Measurements from ENCODE around the gene IPMK.

DNA sequence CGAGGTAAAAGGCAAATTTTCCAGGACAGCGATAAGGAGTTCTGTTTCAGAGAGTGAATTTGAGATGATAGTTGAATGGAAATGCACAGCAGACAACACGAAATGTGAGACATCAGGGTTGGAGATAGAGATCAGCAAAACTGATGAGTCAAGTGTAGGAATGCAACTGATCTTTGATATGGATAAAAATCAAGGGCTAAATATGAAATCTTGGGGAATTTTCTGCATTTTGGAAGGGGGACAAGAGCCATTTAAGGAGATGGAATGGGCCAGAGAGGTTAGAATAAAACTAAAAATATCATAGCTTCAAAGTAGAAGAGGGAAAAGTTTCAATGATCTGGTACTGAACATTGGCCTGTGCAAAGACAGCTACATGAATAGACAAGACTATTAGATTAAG lies 12.8 kb upstream of the IPMK start:
- TF ChIP-seq ISL1 (CRISPR knock-in tag; IDR thresholded peaks at IDR 0.05) = 0 out of 2 replicates have a peak, but pooled peaks have one; percentile 6
- TF ChIP-seq OSR1 (CRISPR knock-in tag; IDR thresholded peaks at IDR 0.05) = no peak
- no peak for TF ChIP-seq PATZ1 (CRISPR knock-in tag; IDR thresholded peaks at IDR 0.05; ENCODE audit: borderline replicate concordance)
- TF ChIP-seq ZFP30 (CRISPR knock-in tag; IDR thresholded peaks at IDR 0.05) = no peak
- TF ChIP-seq ZNF70 (CRISPR knock-in tag; IDR thresholded peaks at IDR 0.05) = no peak
- no peak for TF ChIP-seq PPARA (CRISPR knock-in tag; IDR thresholded peaks at IDR 0.05; ENCODE audit: borderline replicate concordance)
- TF ChIP-seq GLIS3 (CRISPR knock-in tag; IDR thresholded peaks at IDR 0.05) = no peak
